GM19397 (cell line): ENCODE data around the gene LRCH4.
"Not testable (repeated sequence)": the region's sequence is repeated elsewhere in the genome, so short reads cannot be mapped to it uniquely, and the experiment has no call there.

Experiments
- ATAC-seq: cut with Tn5 transposase; IDR thresholded peaks from one replicate; pipeline ENCODE4 v1.9.1; 2021; ENCODE audit warnings: mild to moderate bottlenecking, moderate library complexity; ENCODE audit not compliant: unreplicated experiment

Gene LRCH4

GRCh38 chr7:100568896-100569844 lies 16.8 kb downstream of the LRCH4 start:
- ATAC-seq: no peak

GRCh38 chr7:100568176-100568895 lies 17.6 kb downstream of the LRCH4 start:
- no peak for ATAC-seq

DNA sequence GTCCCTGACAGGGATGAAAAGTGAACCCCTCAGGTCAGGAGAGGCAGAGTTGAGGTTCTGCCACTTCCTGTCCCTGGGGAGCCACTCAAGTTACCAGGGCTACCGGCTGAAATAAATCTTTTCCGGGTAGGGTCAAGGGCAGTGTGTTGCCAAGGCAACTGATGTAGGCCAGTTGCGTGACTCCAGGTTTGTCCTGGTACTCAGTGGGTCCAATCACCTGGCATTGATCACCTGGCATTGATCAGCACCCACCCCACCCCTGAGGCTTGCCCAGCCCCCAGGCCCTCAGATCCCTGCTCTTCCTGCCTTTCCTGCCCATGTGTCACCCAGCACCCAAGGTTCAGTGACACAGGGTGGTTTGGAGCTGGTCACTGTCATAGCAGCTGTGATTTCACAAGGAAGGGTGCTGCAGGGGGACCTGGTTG lies 18.2 kb downstream of the LRCH4 start:
- ATAC-seq: no peak

DNA sequence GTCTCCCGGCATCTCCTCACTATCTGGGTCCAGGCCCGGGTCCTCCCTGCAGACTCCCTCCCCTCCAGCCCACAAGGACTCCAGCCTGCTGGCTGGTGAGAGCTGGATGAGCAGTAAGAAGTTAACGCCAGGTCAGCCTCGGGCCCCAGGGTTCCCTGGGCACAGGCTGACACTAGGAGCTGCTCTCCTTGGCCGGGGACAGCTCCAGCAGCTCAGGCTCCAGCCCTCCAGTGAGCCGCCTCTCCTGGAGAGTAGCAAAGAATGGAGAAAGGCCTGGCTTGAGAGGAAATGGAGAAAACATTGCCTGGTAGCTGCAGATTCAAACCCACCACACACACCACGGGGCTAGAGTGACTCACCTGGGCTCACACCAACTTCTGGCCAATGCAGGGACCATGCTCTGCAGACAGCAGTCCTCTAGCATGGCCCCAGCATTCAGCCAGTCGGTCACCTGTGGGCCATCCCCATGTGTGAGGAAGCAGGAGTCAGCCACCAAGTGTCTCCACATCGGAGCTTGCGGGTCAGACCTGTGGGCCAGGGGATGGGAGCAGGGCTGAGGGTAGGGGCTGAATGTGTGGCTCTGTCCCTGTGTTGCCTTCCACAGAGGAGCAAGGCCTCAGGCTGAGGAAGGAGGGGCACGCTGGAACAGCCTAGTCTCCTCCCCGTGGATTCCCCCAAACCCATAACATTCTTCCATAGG lies 18.7 kb downstream of the LRCH4 start:
- ATAC-seq: no peak

- ATAC-seq: no peak
Measured at GRCh38 chr7:100566018-100566531, 19.9 kb downstream of the LRCH4 start.

DNA sequence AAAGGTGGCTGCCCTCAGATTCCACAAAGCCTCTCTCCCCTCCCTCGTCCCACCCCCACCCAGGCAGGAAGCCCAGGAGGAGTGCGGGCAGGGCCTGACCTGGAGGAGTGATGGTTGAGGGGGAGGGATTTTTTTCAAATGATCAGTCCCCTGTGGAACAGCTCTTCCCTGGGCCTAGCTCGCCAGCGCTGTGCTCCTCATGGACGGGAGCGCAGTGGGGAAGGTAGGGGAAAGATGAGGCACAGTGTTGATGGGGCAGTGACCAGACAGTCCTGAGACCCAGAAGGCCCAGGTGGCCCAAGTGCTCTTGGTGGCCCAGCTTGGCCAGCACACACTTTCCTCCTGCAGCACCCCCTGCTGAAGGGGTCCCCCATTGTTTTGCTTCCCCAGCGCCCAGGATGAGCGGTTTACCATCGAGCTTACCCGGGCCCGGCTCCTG lies 20.8 kb downstream of the LRCH4 start:
- no peak for ATAC-seq

GRCh38 chr7:100564405-100564804 lies 21.5 kb downstream of the LRCH4 start:
- ATAC-seq: not testable (repeated sequence)

GRCh38 chr7:100563809-100564400 lies 22.0 kb downstream of the LRCH4 start:
- ATAC-seq: no peak

DNA sequence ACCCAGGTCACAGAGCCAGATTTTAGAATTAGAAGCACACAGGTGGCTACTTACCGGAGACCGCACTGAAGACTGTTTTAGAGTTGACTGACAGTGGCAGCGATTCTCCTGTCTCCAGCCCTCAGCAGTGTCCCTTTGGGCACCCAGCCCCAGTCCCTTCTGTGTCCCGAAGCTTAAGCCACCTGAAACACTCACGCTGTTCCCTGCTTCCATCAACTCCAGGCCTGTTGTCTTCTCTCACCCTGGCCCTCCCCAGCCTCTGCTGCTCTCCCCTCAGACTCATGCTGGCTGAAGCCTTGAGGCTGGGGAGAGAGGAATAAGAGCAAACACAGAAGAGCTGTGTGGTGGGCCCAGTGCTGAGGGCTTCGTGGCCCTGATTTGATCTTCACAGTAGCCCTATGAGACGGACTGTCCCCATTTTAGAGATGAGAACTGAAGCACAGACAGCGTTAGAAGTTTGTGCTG lies 22.8 kb downstream of the LRCH4 start:
- no peak for ATAC-seq

DNA sequence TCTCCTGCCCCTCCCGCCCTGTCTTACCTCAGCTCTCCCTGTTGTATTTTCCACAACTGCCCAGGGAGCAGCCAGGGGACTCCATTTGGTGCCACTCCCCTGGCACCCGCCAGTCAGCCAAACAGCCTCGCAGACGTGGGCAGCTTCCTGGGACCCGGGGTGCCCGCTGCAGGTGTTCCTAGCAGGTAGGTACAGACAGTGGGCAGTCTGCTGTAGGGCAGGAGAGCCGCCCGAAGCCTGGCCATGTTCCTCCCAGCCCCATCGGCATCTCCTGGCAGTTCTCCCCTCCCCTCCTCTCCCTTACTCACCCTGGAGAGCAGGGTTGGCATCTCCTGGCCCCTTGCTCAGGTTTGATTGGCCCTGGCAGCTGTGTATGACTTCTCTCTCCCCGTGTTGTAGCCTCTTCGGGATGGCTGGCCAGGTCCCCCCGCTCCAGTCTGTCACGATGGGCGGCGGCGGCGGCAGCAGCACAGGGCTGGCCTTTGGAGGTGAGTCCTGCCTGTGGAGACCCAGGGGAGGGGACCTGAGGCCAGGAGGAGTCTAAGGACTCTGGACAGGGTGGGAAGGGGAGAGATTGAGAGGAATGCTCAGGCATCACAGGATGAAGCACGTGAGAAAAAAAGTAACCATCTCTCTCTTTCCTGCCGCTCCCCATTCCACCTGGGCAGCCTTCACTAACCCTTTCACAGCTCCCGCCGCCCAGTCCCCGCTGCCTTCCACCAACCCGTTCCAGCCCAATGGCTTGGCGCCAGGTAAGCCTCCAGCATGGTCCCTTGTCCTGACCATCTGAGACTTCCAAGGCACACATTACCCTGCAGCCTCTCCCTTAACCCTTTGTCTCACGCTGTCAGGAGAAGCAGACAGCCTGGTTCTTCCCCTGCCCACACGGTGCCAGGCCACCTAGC lies 23.5 kb downstream of the LRCH4 start:
- no peak for ATAC-seq

DNA sequence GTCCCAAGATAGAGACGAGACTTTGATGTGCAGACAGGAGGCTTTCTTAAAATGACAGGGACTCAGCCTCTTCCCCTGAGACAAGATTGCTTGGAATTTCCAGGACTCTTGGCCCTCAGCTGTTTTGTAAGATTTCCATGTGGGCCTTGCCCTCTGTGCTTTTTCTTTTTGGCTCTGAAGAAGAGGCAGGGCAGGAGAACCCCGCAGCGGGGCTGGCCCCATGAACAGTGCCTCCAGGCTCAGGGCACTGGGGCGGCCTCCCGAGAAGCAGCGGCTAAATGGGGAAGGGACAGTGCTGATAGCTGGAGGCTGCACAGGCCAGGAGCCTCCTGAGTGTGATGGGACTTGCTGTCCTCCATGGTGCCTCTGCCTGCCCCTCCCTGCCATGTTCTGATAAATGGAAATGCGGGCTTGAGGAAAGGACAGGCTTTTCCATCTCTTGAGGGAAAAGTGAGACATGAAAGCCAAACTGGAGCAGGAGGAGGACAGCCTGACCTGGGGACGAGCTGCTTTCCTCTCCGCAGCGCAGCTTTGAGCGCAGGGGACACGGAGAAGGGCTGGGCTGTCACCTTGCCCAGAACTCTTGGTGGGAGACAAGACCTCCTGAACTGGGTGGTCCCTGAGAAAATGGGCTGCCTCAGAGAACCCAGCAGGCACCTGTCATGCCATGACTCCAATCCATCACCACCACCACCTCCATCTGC lies 24.3 kb downstream of the LRCH4 start:
- no peak for ATAC-seq

DNA sequence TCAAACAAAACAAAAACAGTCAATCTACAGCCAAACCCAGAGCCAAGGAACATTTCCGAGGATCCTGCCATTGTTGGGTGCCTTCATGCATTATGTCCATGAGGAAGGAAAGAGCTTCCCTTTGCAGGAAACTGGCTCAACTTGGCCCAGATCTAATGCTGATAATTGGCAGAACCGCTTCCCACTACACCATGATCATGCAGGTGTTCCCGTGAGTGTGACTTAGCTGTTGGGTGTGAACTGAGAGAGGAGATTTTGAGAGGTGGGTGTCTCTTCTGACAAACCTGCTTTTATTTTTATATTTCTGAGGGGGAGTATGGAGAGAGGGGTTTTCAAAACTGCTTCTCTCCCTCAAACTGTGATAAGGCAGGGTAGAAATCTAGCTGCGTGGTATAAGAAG lies 26.8 kb downstream of the LRCH4 start:
- ATAC-seq: no peak

GRCh38 chr7:100556541-100556940 lies 29.4 kb downstream of the LRCH4 start:
- no peak for ATAC-seq

DNA sequence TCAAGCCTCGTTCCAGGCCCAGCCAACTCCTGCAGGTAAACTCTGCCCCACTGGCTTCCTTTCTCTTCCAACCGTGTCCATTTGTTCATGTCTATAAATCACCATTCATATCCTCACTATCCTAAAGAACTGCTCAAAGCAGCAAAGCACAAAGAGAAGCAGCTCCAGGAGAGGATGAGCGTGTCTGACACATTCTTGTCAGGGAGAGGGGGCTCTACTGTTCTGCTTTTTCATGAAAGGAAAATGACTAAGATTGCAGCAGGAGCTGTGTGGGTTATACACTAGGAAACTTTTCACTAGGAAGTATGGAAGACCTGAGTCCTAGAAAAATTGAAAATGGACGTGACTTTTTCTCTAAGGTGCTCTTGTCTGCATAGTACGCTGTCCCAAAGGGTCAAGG lies 30.2 kb downstream of the LRCH4 start:
- no peak for ATAC-seq

DNA sequence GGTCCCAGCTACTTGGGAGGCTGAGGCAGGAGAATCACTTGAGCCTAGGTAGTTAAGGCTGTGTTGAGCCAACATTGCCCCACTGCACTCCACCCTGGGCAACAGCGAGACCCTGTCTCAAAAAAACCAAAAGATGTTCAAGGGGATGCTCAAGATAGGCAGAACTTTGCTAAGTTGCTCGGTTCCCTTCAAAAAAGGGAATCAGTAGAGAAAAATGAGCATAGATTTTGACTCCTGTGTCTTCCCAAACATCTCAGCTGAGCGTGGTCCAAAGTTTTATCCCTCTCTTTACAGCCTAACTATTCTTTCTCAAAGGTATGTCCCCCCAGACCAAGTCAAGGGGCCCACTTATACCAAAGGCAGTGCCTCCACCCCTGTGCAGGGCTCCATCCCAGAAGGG lies 32.9 kb downstream of the LRCH4 start:
- ATAC-seq: no peak

DNA sequence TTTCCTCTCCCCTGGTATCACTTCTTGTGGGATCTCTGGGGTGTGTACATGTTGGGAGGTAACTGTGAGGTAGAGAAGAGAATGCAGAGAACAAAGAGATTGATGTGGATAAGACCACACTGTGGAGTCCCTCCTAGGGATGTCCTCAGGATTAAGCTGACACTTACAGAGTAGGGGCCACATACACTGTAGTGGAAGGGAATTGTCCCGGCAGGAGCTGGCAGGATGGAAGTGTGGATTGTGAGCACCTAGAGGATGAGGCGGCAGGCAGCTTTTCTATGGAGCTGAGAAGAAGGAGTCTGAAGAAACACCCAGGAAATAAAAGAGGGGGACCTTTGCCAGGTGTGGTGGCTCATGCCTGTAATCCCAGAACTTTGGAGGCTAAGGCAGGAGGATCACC lies 33.4 kb downstream of the LRCH4 start:
- no peak for ATAC-seq

DNA sequence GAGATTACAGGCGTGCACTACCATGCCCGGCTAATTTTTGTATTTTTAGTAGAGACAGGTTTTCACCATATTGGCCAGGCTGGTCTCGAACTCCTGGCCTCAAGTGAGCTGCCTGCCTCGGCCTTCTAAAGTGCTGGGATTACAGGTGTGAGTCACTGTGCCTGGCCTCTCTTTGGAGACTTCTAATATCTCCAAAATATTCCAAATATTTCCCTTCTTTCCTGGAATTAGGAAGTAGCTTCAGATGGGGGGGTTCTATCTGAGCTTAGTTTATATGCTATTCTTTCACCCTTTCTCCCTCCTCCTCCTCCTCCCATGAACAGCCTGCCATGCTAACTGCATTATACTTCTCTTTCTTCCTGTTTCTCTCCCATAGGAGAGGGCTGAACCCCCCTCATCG lies 37.5 kb downstream of the LRCH4 start:
- not testable (repeated sequence) for ATAC-seq

GRCh38 chr7:100547872-100548271 lies 38.1 kb downstream of the LRCH4 start:
- no peak for ATAC-seq
